ENCODE data around the gene SORL1.

DNA sequence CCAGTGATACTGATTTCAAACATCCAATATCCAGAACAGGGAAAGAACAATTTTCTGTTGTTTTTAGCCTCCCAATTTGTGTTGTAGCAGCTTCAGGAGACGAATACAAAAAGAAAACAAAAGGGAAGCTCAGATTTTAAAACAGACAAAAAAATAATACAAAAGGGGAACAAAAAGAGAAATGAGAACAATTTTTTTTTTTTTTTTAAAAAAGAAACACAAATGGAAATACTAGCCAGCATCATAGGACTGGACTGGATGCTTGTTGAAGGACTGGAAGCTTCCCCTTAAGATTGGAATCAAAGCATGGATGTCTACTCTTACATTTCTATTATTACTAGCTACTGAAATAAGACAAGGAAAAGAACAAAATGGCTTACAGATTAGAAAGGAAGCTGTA is 46.5 kb upstream of the SORL1 start:
- TF ChIP-seq, protein P1, sequence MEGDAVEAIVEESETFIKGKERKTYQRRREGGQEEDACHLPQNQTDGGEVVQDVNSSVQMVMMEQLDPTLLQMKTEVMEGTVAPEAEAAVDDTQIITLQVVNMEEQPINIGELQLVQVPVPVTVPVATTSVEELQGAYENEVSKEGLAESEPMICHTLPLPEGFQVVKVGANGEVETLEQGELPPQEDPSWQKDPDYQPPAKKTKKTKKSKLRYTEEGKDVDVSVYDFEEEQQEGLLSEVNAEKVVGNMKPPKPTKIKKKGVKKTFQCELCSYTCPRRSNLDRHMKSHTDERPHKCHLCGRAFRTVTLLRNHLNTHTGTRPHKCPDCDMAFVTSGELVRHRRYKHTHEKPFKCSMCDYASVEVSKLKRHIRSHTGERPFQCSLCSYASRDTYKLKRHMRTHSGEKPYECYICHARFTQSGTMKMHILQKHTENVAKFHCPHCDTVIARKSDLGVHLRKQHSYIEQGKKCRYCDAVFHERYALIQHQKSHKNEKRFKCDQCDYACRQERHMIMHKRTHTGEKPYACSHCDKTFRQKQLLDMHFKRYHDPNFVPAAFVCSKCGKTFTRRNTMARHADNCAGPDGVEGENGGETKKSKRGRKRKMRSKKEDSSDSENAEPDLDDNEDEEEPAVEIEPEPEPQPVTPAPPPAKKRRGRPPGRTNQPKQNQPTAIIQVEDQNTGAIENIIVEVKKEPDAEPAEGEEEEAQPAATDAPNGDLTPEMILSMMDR (IDR thresholded peaks at IDR 0.05): no peak
- TF ChIP-seq POLR2AphosphoS5 (IDR thresholded peaks at IDR 0.05) (no peak), POLR2A (IDR thresholded peaks at IDR 0.05; ENCODE audit: low read depth) (no peak)
